T-helper 2 cell treated with Interferon-gamma antibody and Interleukin-4, amounts not matched to agents 5 μg/mL and 100 μg/mL, for 36 hours (primary cell): Measurements from ENCODE around the gene AP1S3.
"Not testable (repeated sequence)": the region's sequence is repeated elsewhere in the genome, so short reads cannot be mapped to it uniquely, and the experiment has no call there.

Experiments
- DNase-seq: peaks from one replicate; pipeline ENCODE4 v3.0.0; 2021; ENCODE audit warnings: low spot score
- H3K27ac Mint-ChIP-seq: one replicate; pipeline ENCODE4 v1.8.0; 2021; ENCODE audit warnings: mild to moderate bottlenecking, mixed read lengths
- H3K27me3 Mint-ChIP-seq: one replicate; pipeline ENCODE4 v1.8.0; 2021; ENCODE audit warnings: low read depth, mixed read lengths
- H3K36me3 Mint-ChIP-seq: one replicate; pipeline ENCODE4 v1.8.0; 2021; ENCODE audit warnings: low read depth, mixed read lengths
- H3K4me1 Mint-ChIP-seq: one replicate; pipeline ENCODE4 v1.8.0; 2021; ENCODE audit warnings: low read depth, mixed read lengths
- H3K4me3 Mint-ChIP-seq: one replicate; pipeline ENCODE4 v1.8.0; 2022; ENCODE audit warnings: mild to moderate bottlenecking, moderate library complexity, mixed read lengths
- H3K9me3 Mint-ChIP-seq: one replicate; pipeline ENCODE4 v1.8.0; 2021; ENCODE audit warnings: mixed read lengths

The AP1S3 gene

GRCh38 chr2:223805008-223805407 lies 32.4 kb downstream of the AP1S3 start:
- Mint-ChIP-seq H3K36me3 (no peaks in the 10 kb centered on the region), H3K27ac (no peak overlapping the region), H3K4me3 (no peak overlapping the region), H3K4me1 (peaks cover 25% of the 10 kb centered on the region), H3K9me3 (no peaks in the 10 kb centered on the region), H3K27me3 (no peaks in the 10 kb centered on the region)
- DNase-seq: no peak

- H3K27ac Mint-ChIP-seq: no peak overlapping the region
- H3K36me3 Mint-ChIP-seq: no peaks in the 10 kb centered on the region
- no peak for DNase-seq
- no peaks in the 10 kb centered on the region for H3K27me3 Mint-ChIP-seq
- H3K4me1 Mint-ChIP-seq: peaks cover 25% of the 10 kb centered on the region
- no peak overlapping the region for H3K4me3 Mint-ChIP-seq
- no peaks in the 10 kb centered on the region for H3K9me3 Mint-ChIP-seq
Measured at GRCh38 chr2:223801736-223802135, 35.6 kb downstream of the AP1S3 start.

- Mint-ChIP-seq H3K4me3 (no peak overlapping the region), H3K4me1 (peaks cover 23% of the 10 kb centered on the region), H3K9me3 (no peaks in the 10 kb centered on the region), H3K27me3 (no peaks in the 10 kb centered on the region), H3K27ac (no peak overlapping the region), H3K36me3 (no peaks in the 10 kb centered on the region)
- DNase-seq: no peak
Measured at GRCh38 chr2:223800908-223801307, 36.5 kb downstream of the AP1S3 start.

GRCh38 chr2:223797811-223798721 lies 39.3 kb downstream of the AP1S3 start:
- Mint-ChIP-seq H3K9me3 (peaks cover 3% of the 10 kb centered on the region), H3K27ac (no peak overlapping the region), H3K27me3 (no peaks in the 10 kb centered on the region), H3K4me1 (peaks cover 10% of the 10 kb centered on the region), H3K36me3 (no peaks in the 10 kb centered on the region), H3K4me3 (no peak overlapping the region)
- no peak for DNase-seq

GRCh38 chr2:223797037-223797436 lies 40.3 kb downstream of the AP1S3 start:
- Mint-ChIP-seq H3K9me3 (peaks cover 3% of the 10 kb centered on the region), H3K4me3 (no peak overlapping the region), H3K27ac (no peak overlapping the region), H3K36me3 (no peaks in the 10 kb centered on the region), H3K4me1 (peaks cover 10% of the 10 kb centered on the region), H3K27me3 (no peaks in the 10 kb centered on the region)
- DNase-seq: no peak

GRCh38 chr2:223789423-223789822 lies 48.0 kb downstream of the AP1S3 start:
- no peaks in the 10 kb centered on the region for H3K4me1 Mint-ChIP-seq
- no peak overlapping the region for H3K27ac Mint-ChIP-seq
- H3K27me3 Mint-ChIP-seq: peaks cover 3% of the 10 kb centered on the region
- DNase-seq: no peak
- H3K4me3 Mint-ChIP-seq: no peak overlapping the region
- H3K36me3 Mint-ChIP-seq: peaks cover 3% of the 10 kb centered on the region
- H3K9me3 Mint-ChIP-seq: peaks cover 3% of the 10 kb centered on the region

GRCh38 chr2:223788826-223789225 lies 48.6 kb downstream of the AP1S3 start:
- Mint-ChIP-seq H3K4me3 (no peak overlapping the region), H3K4me1 (no peaks in the 10 kb centered on the region), H3K27ac (no peak overlapping the region), H3K27me3 (peaks cover 3% of the 10 kb centered on the region), H3K36me3 (peaks cover 5% of the 10 kb centered on the region), H3K9me3 (peaks cover 3% of the 10 kb centered on the region)
- no peak for DNase-seq

- not testable (repeated sequence) for DNase-seq, H3K4me1 Mint-ChIP-seq, H3K4me3 Mint-ChIP-seq, H3K27ac Mint-ChIP-seq, H3K9me3 Mint-ChIP-seq, H3K27me3 Mint-ChIP-seq, H3K36me3 Mint-ChIP-seq
Measured at GRCh38 chr2:223788106-223788505, 49.3 kb downstream of the AP1S3 start.

GRCh38 chr2:223787358-223787757 lies 50.0 kb downstream of the AP1S3 start:
- Mint-ChIP-seq H3K27ac (no peak overlapping the region), H3K4me1 (no peaks in the 10 kb centered on the region), H3K4me3 (no peak overlapping the region), H3K36me3 (peaks cover 5% of the 10 kb centered on the region), H3K9me3 (no peaks in the 10 kb centered on the region), H3K27me3 (peaks cover 3% of the 10 kb centered on the region)
- no peak for DNase-seq

- no peak overlapping the region for H3K4me3 Mint-ChIP-seq
- no peaks in the 10 kb centered on the region for H3K9me3 Mint-ChIP-seq
- peaks cover 3% of the 10 kb centered on the region for H3K27me3 Mint-ChIP-seq
- DNase-seq: no peak
- H3K27ac Mint-ChIP-seq: no peak overlapping the region
- H3K36me3 Mint-ChIP-seq: peaks cover 5% of the 10 kb centered on the region
- H3K4me1 Mint-ChIP-seq: no peaks in the 10 kb centered on the region
Measured at GRCh38 chr2:223786943-223787342, 50.4 kb downstream of the AP1S3 start.

- Mint-ChIP-seq H3K9me3 (no peaks in the 10 kb centered on the region), H3K27me3 (no peaks in the 10 kb centered on the region), H3K4me3 (no peak overlapping the region), H3K4me1 (no peaks in the 10 kb centered on the region), H3K27ac (no peak overlapping the region), H3K36me3 (peaks cover 5% of the 10 kb centered on the region)
- no peak for DNase-seq
Measured at GRCh38 chr2:223786236-223786635, 51.1 kb downstream of the AP1S3 start.

- no peak overlapping the region for H3K4me3 Mint-ChIP-seq
- DNase-seq: no peak
- H3K27ac Mint-ChIP-seq: no peak overlapping the region
- peaks cover 5% of the 10 kb centered on the region for H3K36me3 Mint-ChIP-seq
- H3K4me1 Mint-ChIP-seq: peaks cover 2% of the 10 kb centered on the region
- H3K9me3 Mint-ChIP-seq: no peaks in the 10 kb centered on the region
- H3K27me3 Mint-ChIP-seq: no peaks in the 10 kb centered on the region
Measured at GRCh38 chr2:223784221-223784772, 53.1 kb downstream of the AP1S3 start.

GRCh38 chr2:223782629-223783028 lies 54.8 kb downstream of the AP1S3 start:
- no peak for DNase-seq
- H3K9me3 Mint-ChIP-seq: no peaks in the 10 kb centered on the region
- no peaks in the 10 kb centered on the region for H3K27me3 Mint-ChIP-seq
- no peak overlapping the region for H3K4me3 Mint-ChIP-seq
- no peak overlapping the region for H3K27ac Mint-ChIP-seq
- H3K4me1 Mint-ChIP-seq: peaks cover 2% of the 10 kb centered on the region
- H3K36me3 Mint-ChIP-seq: peaks cover 5% of the 10 kb centered on the region

- Mint-ChIP-seq H3K4me3 (no peak overlapping the region), H3K4me1 (peaks cover 2% of the 10 kb centered on the region), H3K27me3 (no peaks in the 10 kb centered on the region), H3K36me3 (peaks cover 3% of the 10 kb centered on the region), H3K27ac (no peak overlapping the region), H3K9me3 (no peaks in the 10 kb centered on the region)
- DNase-seq: no peak
Measured at GRCh38 chr2:223781560-223781959, 55.8 kb downstream of the AP1S3 start.
